ENCODE measurements around the gene ITGB3.

ITGB3 gene

GRCh38 chr17:47295037-47295873 lies 41.6 kb downstream of the ITGB3 start:
- DNase-seq (ENCODE audit: insufficient read length, low spot score), result no peak
- TF ChIP-seq POU2F2 (IDR thresholded peaks at IDR 0.05; ENCODE audit: low read depth, low read length) (no peak), POLR2A (IDR thresholded peaks at IDR 0.05; ENCODE audit: low read depth, low read length) (no peak), SPI1 (IDR thresholded peaks at IDR 0.05; ENCODE audit: low read depth, low read length) (no peak), TAF1 (IDR thresholded peaks at IDR 0.05; ENCODE audit: low read depth, low read length) (no peak), POLR2AphosphoS5 (IDR thresholded peaks at IDR 0.05; ENCODE audit: low read depth, low read length) (no peak), PAX5 (IDR thresholded peaks at IDR 0.05; ENCODE audit: insufficient read depth, low read length, severe bottlenecking) (no peak)
- FAIRE-seq, result no peak

- DNase-seq (ENCODE audit: insufficient read length, low spot score), result no peak
- no peak for FAIRE-seq
- no peak for TF ChIP-seq TAF1 (IDR thresholded peaks at IDR 0.05; ENCODE audit: low read depth, low read length)
- TF ChIP-seq PAX5 (IDR thresholded peaks at IDR 0.05; ENCODE audit: insufficient read depth, low read length, severe bottlenecking), result no peak
- no peak for TF ChIP-seq POU2F2 (IDR thresholded peaks at IDR 0.05; ENCODE audit: low read depth, low read length)
- no peak for TF ChIP-seq SPI1 (IDR thresholded peaks at IDR 0.05; ENCODE audit: low read depth, low read length)
- TF ChIP-seq POLR2AphosphoS5 (IDR thresholded peaks at IDR 0.05; ENCODE audit: low read depth, low read length), result no peak
- TF ChIP-seq POLR2A (IDR thresholded peaks at IDR 0.05; ENCODE audit: low read depth, low read length), result no peak
Measured at GRCh38 chr17:47295874-47296255, 42.2 kb downstream of the ITGB3 start.

- no peak for TF ChIP-seq TAF1 (IDR thresholded peaks at IDR 0.05; ENCODE audit: low read depth, low read length)
- FAIRE-seq (no peak), DNase-seq (ENCODE audit: insufficient read length, low spot score) (no peak)
Measured at GRCh38 chr17:47297661-47298400, 44.2 kb downstream of the ITGB3 start.

DNA sequence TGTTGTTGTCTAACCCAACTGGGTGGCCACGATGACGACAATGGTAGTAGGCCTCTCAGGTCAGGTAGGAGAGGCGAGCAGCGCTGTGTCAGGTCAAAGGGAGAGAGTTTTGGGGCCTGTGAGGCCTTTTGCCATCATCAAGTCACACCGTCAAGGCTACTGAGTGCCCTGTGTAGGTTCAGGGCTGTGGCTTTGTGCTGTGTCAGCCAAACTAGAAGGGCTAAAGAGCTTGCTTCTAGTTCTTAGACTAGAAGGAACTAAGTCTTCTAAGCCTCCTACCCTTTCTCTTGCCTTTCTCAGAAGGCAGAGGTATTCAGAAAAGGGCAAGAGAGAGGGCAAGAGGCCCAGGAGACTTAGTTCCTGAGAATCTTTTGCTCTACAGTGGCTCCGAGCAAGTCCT lies 45.1 kb downstream of the ITGB3 start:
- FAIRE-seq (no peak), DNase-seq (ENCODE audit: insufficient read length, low spot score) (no peak)
- TF ChIP-seq PAX5 (IDR thresholded peaks at IDR 0.05; ENCODE audit: insufficient read depth, low read length, severe bottlenecking), result no peak
- TF ChIP-seq POLR2AphosphoS5 (IDR thresholded peaks at IDR 0.05; ENCODE audit: low read depth, low read length), result no peak
- TF ChIP-seq TAF1 (IDR thresholded peaks at IDR 0.05; ENCODE audit: low read depth, low read length), result no peak
- TF ChIP-seq POU2F2 (IDR thresholded peaks at IDR 0.05; ENCODE audit: low read depth, low read length), result no peak
- TF ChIP-seq POLR2A (IDR thresholded peaks at IDR 0.05; ENCODE audit: low read depth, low read length), result no peak
- TF ChIP-seq SPI1 (IDR thresholded peaks at IDR 0.05; ENCODE audit: low read depth, low read length), result no peak

DNA sequence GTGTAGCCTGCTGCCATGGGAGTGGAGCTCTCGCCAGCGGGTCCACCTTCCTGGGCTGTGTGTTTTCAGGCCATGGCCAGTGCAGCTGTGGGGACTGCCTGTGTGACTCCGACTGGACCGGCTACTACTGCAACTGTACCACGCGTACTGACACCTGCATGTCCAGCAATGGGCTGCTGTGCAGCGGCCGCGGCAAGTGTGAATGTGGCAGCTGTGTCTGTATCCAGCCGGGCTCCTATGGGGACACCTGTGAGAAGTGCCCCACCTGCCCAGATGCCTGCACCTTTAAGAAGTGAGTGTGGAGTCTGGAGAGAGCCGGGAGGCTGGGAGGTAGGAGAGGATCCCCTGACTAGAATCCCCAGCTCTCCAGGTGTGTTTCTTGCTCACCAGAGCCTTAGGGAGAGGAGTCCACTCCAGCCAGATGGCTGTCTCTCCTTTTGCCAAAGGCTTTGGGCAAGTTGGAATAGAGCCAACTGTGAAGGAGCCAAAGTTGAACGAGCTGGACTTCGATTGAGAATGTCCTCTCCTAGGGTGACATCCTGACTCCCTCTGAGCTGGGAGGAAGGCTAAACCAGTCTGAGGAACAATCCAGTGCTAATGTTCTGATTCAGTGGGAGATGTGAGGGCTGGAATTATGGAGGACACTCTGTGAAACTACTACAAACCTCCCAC lies 45.7 kb downstream of the ITGB3 start:
- DNase-seq (ENCODE audit: insufficient read length, low spot score) (no peak), FAIRE-seq (no peak)
- TF ChIP-seq POLR2AphosphoS5 (IDR thresholded peaks at IDR 0.05; ENCODE audit: low read depth, low read length), result no peak
- no peak for TF ChIP-seq POLR2A (IDR thresholded peaks at IDR 0.05; ENCODE audit: low read depth, low read length)
- no peak for TF ChIP-seq PAX5 (IDR thresholded peaks at IDR 0.05; ENCODE audit: insufficient read depth, low read length, severe bottlenecking)
- no peak for TF ChIP-seq POU2F2 (IDR thresholded peaks at IDR 0.05; ENCODE audit: low read depth, low read length)
- no peak for TF ChIP-seq SPI1 (IDR thresholded peaks at IDR 0.05; ENCODE audit: low read depth, low read length)
- TF ChIP-seq TAF1 (IDR thresholded peaks at IDR 0.05; ENCODE audit: low read depth, low read length), result no peak

DNA sequence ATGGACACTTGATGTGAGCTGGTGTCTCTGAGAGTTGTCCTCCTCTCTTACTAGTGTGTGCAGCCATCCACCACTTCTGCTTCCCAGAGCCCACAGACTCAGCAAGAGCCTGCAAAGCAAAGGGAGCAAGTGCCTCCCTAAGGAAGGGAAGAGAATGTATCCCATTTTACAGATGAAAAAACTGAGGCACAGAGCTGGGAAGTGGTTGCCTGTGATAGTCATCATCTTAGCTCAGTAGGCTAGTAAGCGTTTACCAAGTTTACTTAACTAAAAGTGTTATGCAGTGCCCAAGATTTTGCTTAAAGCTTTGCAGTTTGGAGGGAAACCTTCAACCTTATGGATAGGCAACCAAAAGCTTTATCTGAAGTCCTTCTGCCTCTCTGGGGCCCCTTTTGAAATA lies 47.1 kb downstream of the ITGB3 start:
- FAIRE-seq (no peak), DNase-seq (ENCODE audit: insufficient read length, low spot score) (no peak)
- TF ChIP-seq PAX5 (IDR thresholded peaks at IDR 0.05; ENCODE audit: insufficient read depth, low read length, severe bottlenecking), result no peak
- TF ChIP-seq TAF1 (IDR thresholded peaks at IDR 0.05; ENCODE audit: low read depth, low read length), result no peak
- no peak for TF ChIP-seq SPI1 (IDR thresholded peaks at IDR 0.05; ENCODE audit: low read depth, low read length)
- no peak for TF ChIP-seq POLR2AphosphoS5 (IDR thresholded peaks at IDR 0.05; ENCODE audit: low read depth, low read length)
- TF ChIP-seq POLR2A (IDR thresholded peaks at IDR 0.05; ENCODE audit: low read depth, low read length), result no peak
- no peak for TF ChIP-seq POU2F2 (IDR thresholded peaks at IDR 0.05; ENCODE audit: low read depth, low read length)

DNA sequence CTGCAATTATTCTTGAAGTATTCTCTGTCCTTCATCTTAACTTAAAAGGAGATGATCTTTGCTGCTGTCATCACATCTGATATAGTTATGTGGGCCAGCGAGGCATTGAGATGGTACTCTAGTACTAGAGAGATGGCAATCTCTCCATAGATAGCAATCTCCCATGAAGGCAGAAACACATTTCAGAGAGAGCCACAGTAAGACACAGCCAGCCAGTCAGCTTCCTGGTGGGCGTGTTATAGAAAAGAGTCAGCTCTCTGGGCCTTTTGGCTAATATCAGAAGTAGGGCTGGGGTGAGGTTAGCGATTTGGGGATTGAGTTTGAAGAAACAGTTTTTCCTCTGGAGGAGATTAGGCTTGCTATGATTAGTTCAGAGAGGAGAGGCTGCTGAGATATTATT lies 47.5 kb downstream of the ITGB3 start:
- TF ChIP-seq PAX5 (IDR thresholded peaks at IDR 0.05; ENCODE audit: insufficient read depth, low read length, severe bottlenecking), result no peak
- DNase-seq (ENCODE audit: insufficient read length, low spot score), result no peak
- no peak for FAIRE-seq

- FAIRE-seq, result peak; percentile 9
- no peak for DNase-seq (ENCODE audit: insufficient read length, low spot score)
- no peak for TF ChIP-seq SPI1 (IDR thresholded peaks at IDR 0.05; ENCODE audit: low read depth, low read length)
- TF ChIP-seq TAF1 (IDR thresholded peaks at IDR 0.05; ENCODE audit: low read depth, low read length), result no peak
- no peak for TF ChIP-seq PAX5 (IDR thresholded peaks at IDR 0.05; ENCODE audit: insufficient read depth, low read length, severe bottlenecking)
- no peak for TF ChIP-seq POLR2A (IDR thresholded peaks at IDR 0.05; ENCODE audit: low read depth, low read length)
- no peak for TF ChIP-seq POU2F2 (IDR thresholded peaks at IDR 0.05; ENCODE audit: low read depth, low read length)
- TF ChIP-seq POLR2AphosphoS5 (IDR thresholded peaks at IDR 0.05; ENCODE audit: low read depth, low read length), result no peak
Measured at GRCh38 chr17:47301831-47302230, 48.2 kb downstream of the ITGB3 start.

DNA sequence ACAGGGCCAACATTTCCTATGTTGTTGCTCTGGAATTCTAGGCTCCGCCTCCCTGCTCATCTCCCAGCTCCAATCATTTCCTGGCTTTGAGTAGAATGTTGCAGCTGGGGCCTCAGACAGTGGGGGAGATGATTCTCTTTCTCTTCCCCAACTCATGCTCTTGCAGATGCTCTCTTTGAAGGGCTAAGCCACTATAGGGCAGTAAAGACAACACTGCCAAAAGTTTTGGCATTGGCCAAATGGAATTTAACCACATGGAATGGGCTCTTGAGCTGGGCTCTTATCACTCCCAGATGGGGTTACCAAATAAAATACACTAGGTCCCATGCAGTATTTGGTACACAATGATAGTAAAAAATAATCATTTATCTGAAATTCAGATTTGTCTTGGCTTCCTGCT lies 50.6 kb downstream of the ITGB3 start:
- TF ChIP-seq POLR2AphosphoS5 (IDR thresholded peaks at IDR 0.05; ENCODE audit: low read depth, low read length), result no peak
- no peak for TF ChIP-seq TAF1 (IDR thresholded peaks at IDR 0.05; ENCODE audit: low read depth, low read length)
- no peak for TF ChIP-seq POLR2A (IDR thresholded peaks at IDR 0.05; ENCODE audit: low read depth, low read length)
- TF ChIP-seq SPI1 (IDR thresholded peaks at IDR 0.05; ENCODE audit: low read depth, low read length), result no peak
- TF ChIP-seq PAX5 (IDR thresholded peaks at IDR 0.05; ENCODE audit: insufficient read depth, low read length, severe bottlenecking), result no peak
- no peak for TF ChIP-seq POU2F2 (IDR thresholded peaks at IDR 0.05; ENCODE audit: low read depth, low read length)
- no peak for FAIRE-seq
- DNase-seq (ENCODE audit: insufficient read length, low spot score), result no peak

Measured in GM12891 (cell line).